ENCODE results near the gene CYP26A1.

The CYP26A1 gene

GRCh38 chr10:93073539-93074146, at the start of gene CYP26A1:
Gene CYP26A1 (plus strand): TSS chr10:93073893. CDS start chr10:93073935, 42 bp downstream.
- no peak for DNase-seq

GRCh38 chr10:93026072-93026471, 47.6 kb upstream of the CYP26A1 start:
- DNase-seq, result no peak

- DNase-seq, result no peak
These were observed 46.2 kb upstream of the CYP26A1 start for GRCh38 chr10:93027508-93027907.

- no peak for DNase-seq
These were observed 44.8 kb upstream of the CYP26A1 start for GRCh38 chr10:93028883-93029282.

GRCh38 chr10:93030409-93030808, 43.3 kb upstream of the CYP26A1 start:
- no peak for DNase-seq

GRCh38 chr10:93032105-93032808, 41.4 kb upstream of the CYP26A1 start:
- DNase-seq, result no peak

- DNase-seq, result no peak
These were observed 40.9 kb upstream of the CYP26A1 start for GRCh38 chr10:93032809-93033137.

- no peak for DNase-seq
These were observed 39.3 kb upstream of the CYP26A1 start for GRCh38 chr10:93034426-93034825.

GRCh38 chr10:93039110-93039509, 34.6 kb upstream of the CYP26A1 start:
- DNase-seq, result no peak

GRCh38 chr10:93039721-93040120, 34.0 kb upstream of the CYP26A1 start:
- DNase-seq, result no peak

GRCh38 chr10:93054486-93054885, 19.2 kb upstream of the CYP26A1 start:
- no peak for DNase-seq

- DNase-seq, result no peak
These were observed 15.6 kb upstream of the CYP26A1 start for GRCh38 chr10:93058139-93058538.

- DNase-seq, result no peak
These were observed 13.5 kb upstream of the CYP26A1 start, which contains the start of gene CYP26C1 for GRCh38 chr10:93059975-93060886. Gene CYP26C1 (plus strand): TSS chr10:93060798. CDS start chr10:93061264, 466 bp downstream.

- DNase-seq, result no peak
These were observed 12.7 kb upstream of the CYP26A1 start for GRCh38 chr10:93060887-93061593.

GRCh38 chr10:93061594-93062513, 11.8 kb upstream of the CYP26A1 start:
- DNase-seq, result no peak

- no peak for DNase-seq
These were observed 11.1 kb upstream of the CYP26A1 start for GRCh38 chr10:93062514-93063143.

GRCh38 chr10:93063144-93063976, 10.3 kb upstream of the CYP26A1 start:
- DNase-seq, result no peak

- DNase-seq, result no peak
These were observed 9.6 kb upstream of the CYP26A1 start for GRCh38 chr10:93063977-93064660.

GRCh38 chr10:93064874-93065660, 8.6 kb upstream of the CYP26A1 start:
- no peak for DNase-seq
